Measurements from ENCODE around the gene POLN.

The POLN gene

GRCh38 chr4:2150076-2150475 lies 91.8 kb downstream of the POLN start:
- TF ChIP-seq TAF1 (IDR thresholded peaks at IDR 0.05; ENCODE audit: borderline replicate concordance, insufficient read depth, low read length) (no peak), SIN3A (IDR thresholded peaks at IDR 0.05; ENCODE audit: borderline replicate concordance, insufficient read depth, low read length) (no peak), FOXP2 (optimal IDR thresholded peaks at IDR 0.05; ENCODE audit: borderline replicate concordance, extremely low read depth, extremely low read length, insufficient read depth) (no peak), REST (IDR thresholded peaks at IDR 0.05; ENCODE audit: insufficient read depth in 1 of 2, low read depth in 2 of 2, low read length in 2 of 2) (no peak), POLR2AphosphoS5 (IDR thresholded peaks at IDR 0.05; ENCODE audit: low read depth, low read length) (no peak)

GRCh38 chr4:2142630-2143427 lies 99.1 kb downstream of the POLN start:
- no peak for TF ChIP-seq REST (IDR thresholded peaks at IDR 0.05; ENCODE audit: insufficient read depth in 1 of 2, low read depth in 2 of 2, low read length in 2 of 2)
- no peak for TF ChIP-seq TAF1 (IDR thresholded peaks at IDR 0.05; ENCODE audit: borderline replicate concordance, insufficient read depth, low read length)
- no peak for TF ChIP-seq SIN3A (IDR thresholded peaks at IDR 0.05; ENCODE audit: borderline replicate concordance, insufficient read depth, low read length)
- TF ChIP-seq POLR2AphosphoS5 (IDR thresholded peaks at IDR 0.05; ENCODE audit: low read depth, low read length) = no peak
- TF ChIP-seq FOXP2 (optimal IDR thresholded peaks at IDR 0.05; ENCODE audit: borderline replicate concordance, extremely low read depth, extremely low read length, insufficient read depth) = no peak

GRCh38 chr4:2141762-2142451 lies 100.0 kb downstream of the POLN start:
- no peak for TF ChIP-seq TAF1 (IDR thresholded peaks at IDR 0.05; ENCODE audit: borderline replicate concordance, insufficient read depth, low read length)

- TF ChIP-seq FOXP2 (optimal IDR thresholded peaks at IDR 0.05; ENCODE audit: borderline replicate concordance, extremely low read depth, extremely low read length, insufficient read depth) (no peak), TAF1 (IDR thresholded peaks at IDR 0.05; ENCODE audit: borderline replicate concordance, insufficient read depth, low read length) (no peak), REST (IDR thresholded peaks at IDR 0.05; ENCODE audit: insufficient read depth in 1 of 2, low read depth in 2 of 2, low read length in 2 of 2) (no peak), POLR2AphosphoS5 (IDR thresholded peaks at IDR 0.05; ENCODE audit: low read depth, low read length) (no peak)
These were observed 100.7 kb downstream of the POLN start for GRCh38 chr4:2141022-2141761.

- no peak for TF ChIP-seq REST (IDR thresholded peaks at IDR 0.05; ENCODE audit: insufficient read depth in 1 of 2, low read depth in 2 of 2, low read length in 2 of 2)
- no peak for TF ChIP-seq SIN3A (IDR thresholded peaks at IDR 0.05; ENCODE audit: borderline replicate concordance, insufficient read depth, low read length)
- no peak for TF ChIP-seq POLR2AphosphoS5 (IDR thresholded peaks at IDR 0.05; ENCODE audit: low read depth, low read length)
- TF ChIP-seq FOXP2 (optimal IDR thresholded peaks at IDR 0.05; ENCODE audit: borderline replicate concordance, extremely low read depth, extremely low read length, insufficient read depth) = no peak
- no peak for TF ChIP-seq TAF1 (IDR thresholded peaks at IDR 0.05; ENCODE audit: borderline replicate concordance, insufficient read depth, low read length)
These were observed 102.9 kb downstream of the POLN start for GRCh38 chr4:2138846-2139500.
